ENCODE results near the gene SMLR1.

- TF ChIP-seq CTCF (conservative IDR thresholded peaks at IDR 0.05; ENCODE audit: low read length) (no peak), EZH2phosphoT487 (IDR thresholded peaks at IDR 0.05; ENCODE audit: borderline replicate concordance, low read depth, low read length) (no peak)
Observed at GRCh38 chr6:130797061-130797460, 30.1 kb upstream of the SMLR1 start.

Data from OCI-LY7 (cell line).